GM18858 (cell line): Measurements from ENCODE around the gene GARRE1.

Experiments
- ATAC-seq: cut with Tn5 transposase; IDR thresholded peaks from one replicate; pipeline ENCODE4 v1.9.1; 2021; ENCODE audit not compliant: unreplicated experiment

The GARRE1 gene

GRCh38 chr19:34284505-34284904, 30.2 kb downstream of the GARRE1 start:
- ATAC-seq = no peak

GRCh38 chr19:34287662-34288140, 33.3 kb downstream of the GARRE1 start:
- ATAC-seq = no peak

GRCh38 chr19:34288381-34288780, 34.0 kb downstream of the GARRE1 start:
- no peak for ATAC-seq

DNA sequence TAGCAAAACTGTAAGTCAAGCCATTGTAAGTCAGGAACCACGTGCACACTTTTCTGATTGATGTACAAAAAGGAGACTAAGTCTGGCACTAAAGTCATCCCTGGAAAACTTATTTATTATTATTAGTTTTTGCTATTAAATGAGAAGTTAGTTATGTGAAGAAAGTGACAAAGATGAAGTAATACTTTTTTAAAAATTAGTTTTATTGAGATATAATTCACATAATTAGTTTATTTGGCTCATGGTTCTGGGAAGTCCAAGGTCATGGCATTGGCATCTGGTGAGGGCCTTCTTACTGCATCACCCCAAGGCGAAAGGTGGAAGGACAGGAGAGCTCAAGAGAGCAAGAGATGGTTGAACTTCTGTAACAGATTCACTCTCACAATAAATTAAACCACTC, 36.9 kb downstream of the GARRE1 start:
- ATAC-seq = no peak

- ATAC-seq = no peak
Observed at GRCh38 chr19:34295103-34295502, 40.7 kb downstream of the GARRE1 start.

DNA sequence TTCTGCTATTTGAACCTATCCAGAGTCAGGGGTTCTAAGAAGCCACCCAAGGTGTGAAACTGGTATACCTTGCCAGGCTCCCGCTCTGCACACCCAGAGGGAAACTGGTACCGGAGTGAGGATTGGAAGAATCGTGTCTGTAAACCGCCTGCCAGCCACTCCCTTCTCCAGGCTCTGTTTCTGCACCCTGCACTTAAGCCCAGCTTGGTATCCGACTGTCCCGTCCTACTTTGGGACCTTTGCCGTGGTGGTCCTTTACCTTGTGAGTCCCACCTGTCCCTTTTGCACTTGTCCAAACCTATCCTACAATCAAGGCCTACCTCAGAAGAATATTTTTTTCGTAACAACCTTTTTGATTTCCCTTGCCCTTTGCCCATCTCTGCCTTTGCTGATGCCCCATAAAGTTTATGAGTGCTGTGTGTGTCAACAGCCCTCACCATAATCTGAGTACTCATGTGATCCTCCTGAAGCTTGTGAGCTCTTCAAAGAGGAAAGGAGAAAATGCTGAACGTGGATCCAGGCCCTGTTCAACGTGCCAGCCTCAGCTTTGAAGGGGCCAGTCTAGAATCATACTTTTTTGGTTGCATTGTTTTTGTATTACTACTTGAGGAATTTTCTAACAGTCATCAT, 44.7 kb downstream of the GARRE1 start:
- no peak for ATAC-seq

- no peak for ATAC-seq
Observed at GRCh38 chr19:34299576-34299975, 45.2 kb downstream of the GARRE1 start.

- no peak for ATAC-seq
Observed at GRCh38 chr19:34300380-34300779, 46.0 kb downstream of the GARRE1 start.

GRCh38 chr19:34300962-34301361, 46.6 kb downstream of the GARRE1 start:
- no peak for ATAC-seq
